GM23338 (cell line): ENCODE results near the gene EBI3. TPM values are rescaled to one million over a fixed set of nuclear protein-coding genes. Genes with fewer than 3 reads are reported as not detected.

Source experiments
- ATAC-seq: fragments of 200-7000 bp; cut with Tn5 transposase; 3 replicates; pipeline ENCODE4 v1.9.1; 2020
- DNase-seq: peaks from one replicate; pipeline ENCODE4 v3.0.0-alpha.2; 2015; ENCODE audit warnings: low spot score
- H2AFZ ChIP-seq: fragments of 200-600 bp; sonication (generic); 2 replicates; pipeline ENCODE4 v1.8.0; 2016; ENCODE audit warnings: antibody characterized with exemption, mild to moderate bottlenecking, moderate library complexity
- H3F3A ChIP-seq: fragments of 200-600 bp; sonication (generic); replicated peaks from 2 replicates; pipeline ENCODE4 v1.8.0; 2017; ENCODE audit warnings: antibody characterized with exemption, mixed run types, low read depth
- H3K27ac ChIP-seq: fragments of 200-600 bp; sonication (generic); 2 replicates; pipeline ENCODE4 v1.6.1; 2016; ENCODE audit warnings: low read depth
- H3K27me3 ChIP-seq: fragments of 200-600 bp; sonication (generic); 2 replicates; pipeline ENCODE4 v1.8.0; 2016; ENCODE audit warnings: mild to moderate bottlenecking, mixed run types, moderate library complexity; ENCODE audit not compliant: insufficient read depth
- H3K36me3 ChIP-seq: fragments of 200-600 bp; sonication (generic); 2 replicates; pipeline ENCODE4 v1.8.0; 2016; ENCODE audit warnings: mild to moderate bottlenecking; ENCODE audit not compliant: insufficient read depth
- H3K4me1 ChIP-seq: fragments of 200-600 bp; sonication (generic); 2 replicates; pipeline ENCODE4 v1.8.0; 2016; ENCODE audit warnings: mild to moderate bottlenecking, moderate library complexity; ENCODE audit not compliant: insufficient read depth
- H3K4me2 ChIP-seq: fragments of 200-600 bp; sonication (generic); 2 replicates; pipeline ENCODE4 v1.7.1; 2017; ENCODE audit warnings: mixed run types
- H3K4me3 ChIP-seq: fragments of 200-600 bp; sonication (generic); 2 replicates; pipeline ENCODE4 v1.6.1; 2016; ENCODE audit warnings: mixed run types
- H3K79me2 ChIP-seq: fragments of 200-600 bp; sonication (generic); replicated peaks from 2 replicates; pipeline ENCODE4 v1.8.0; 2017; ENCODE audit warnings: mild to moderate bottlenecking; ENCODE audit not compliant: insufficient read depth
- H3K9me2 ChIP-seq: fragments of 200-600 bp; sonication (generic); 2 replicates; pipeline ENCODE4 v1.8.0; 2017; ENCODE audit not compliant: insufficient read depth
- H4K20me1 ChIP-seq: fragments of 200-600 bp; sonication (generic); replicated peaks from 2 replicates; pipeline ENCODE4 v1.8.0; 2017; ENCODE audit warnings: mild to moderate bottlenecking; ENCODE audit not compliant: insufficient read depth
- H3K27ac Mint-ChIP-seq: 2 replicates; pipeline ENCODE4 v1.8.0; 2020; ENCODE audit warnings: inconsistent platforms, mild to moderate bottlenecking, moderate library complexity, mixed read lengths
- H3K27me3 Mint-ChIP-seq: 3 replicates; pipeline ENCODE4 v1.8.0; 2022; ENCODE audit warnings: low read depth, mild to moderate bottlenecking, moderate library complexity, mixed read lengths, inconsistent platforms; ENCODE audit not compliant: insufficient read depth, poor library complexity
- H3K36me3 Mint-ChIP-seq: 3 replicates; pipeline ENCODE4 v1.8.0; 2021; ENCODE audit warnings: low read depth, mild to moderate bottlenecking, inconsistent platforms, moderate library complexity, mixed read lengths
- H3K4me1 Mint-ChIP-seq: 3 replicates; pipeline ENCODE4 v1.8.0; 2020; ENCODE audit warnings: mild to moderate bottlenecking, inconsistent platforms, mixed read lengths
- H3K4me3 Mint-ChIP-seq: 3 replicates; pipeline ENCODE4 v1.8.0; 2021; ENCODE audit warnings: moderate library complexity, mild to moderate bottlenecking, inconsistent platforms, mixed read lengths
- H3K9me3 Mint-ChIP-seq: 3 replicates; pipeline ENCODE4 v1.8.0; 2020; ENCODE audit warnings: moderate library complexity, mild to moderate bottlenecking, inconsistent platforms, mixed read lengths
- EZH2 ChIP-seq: fragments of 200-600 bp; sonication (generic); IDR thresholded peaks from one replicate; pipeline ENCODE4 v1.8.0; 2017; ENCODE audit warnings: antibody characterized with exemption, mild to moderate bottlenecking, low read depth; ENCODE audit not compliant: unreplicated experiment
- EZH2phosphoT487 ChIP-seq: fragments of 200-600 bp; sonication (generic); IDR thresholded peaks from one replicate; pipeline ENCODE4 v1.8.1; 2018; ENCODE audit warnings: antibody characterized with exemption; ENCODE audit not compliant: unreplicated experiment
- JUNB ChIP-seq: IDR thresholded peaks from one replicate; pipeline ENCODE4 v1.6.1; 2016; ENCODE audit warnings: antibody characterized with exemption; ENCODE audit not compliant: unreplicated experiment
- NANOG ChIP-seq: IDR thresholded peaks from 2 replicates; pipeline ENCODE4 v1.6.1; 2016; ENCODE audit warnings: antibody characterized with exemption, borderline replicate concordance
- POLR2AphosphoS5 ChIP-seq: IDR thresholded peaks from 2 replicates; pipeline ENCODE4 v1.6.1; 2016; ENCODE audit warnings: antibody characterized with exemption, low read depth
- REST ChIP-seq: IDR thresholded peaks from one replicate; pipeline ENCODE4 v1.6.1; 2018; ENCODE audit warnings: antibody characterized with exemption; ENCODE audit not compliant: unreplicated experiment
- ZNF114 ChIP-seq: fragments of 250-450 bp; sonication (Bioruptor Pico); IDR thresholded peaks from 2 replicates; pipeline ENCODE4 v1.5.0; 2020; ENCODE audit warnings: mild to moderate bottlenecking, moderate library complexity
- ZNF331 ChIP-seq: fragments of 250-450 bp; sonication (Bioruptor Pico); IDR thresholded peaks from 2 replicates; pipeline ENCODE4 v1.5.0; 2020; ENCODE audit warnings: low read depth, mild to moderate bottlenecking, moderate library complexity
- ZNF462 ChIP-seq: fragments of 250-450 bp; sonication (Bioruptor Pico); IDR thresholded peaks from 2 replicates; pipeline ENCODE4 v1.5.0; 2020; ENCODE audit warnings: mild to moderate bottlenecking, moderate library complexity
- polyA plus RNA-seq: library from polyadenylated mRNA; unstranded; fragments of >200 nt; fragmentation: Nextera tagmentation; extraction: Ambion mirVana; gene quantifications from 2 replicates; pipeline ENCODE4 v1.2.1, GENCODE V29; 2016
- total RNA-seq: library from RNA; depleted of rRNA; stranded (reverse); fragments of >200 nt; shearing (Covaris generic); gene quantifications from 2 replicates; pipeline ENCODE4 v1.2.3, GENCODE V29; 2014
- TF ChIP-seq, protein P1 (sequence below), 2 experiments: fragments of 200-600 bp in 1 of 2; sonication (generic) in 1 of 2; conservative IDR thresholded peaks; 2 replicates each; pipeline versions ENCODE4 v1.5.1 to v1.6.1; 2016 to 2017; ENCODE audit warnings: antibody characterized with exemption in 2 of 2, low read depth in 2 of 2, mild to moderate bottlenecking in 2 of 2, moderate library complexity in 1 of 2

The EBI3 gene
- total and polyA plus RNA-seq, 2 experiments from 2014 or later: 0.52 to 1.4 TPM

DNA sequence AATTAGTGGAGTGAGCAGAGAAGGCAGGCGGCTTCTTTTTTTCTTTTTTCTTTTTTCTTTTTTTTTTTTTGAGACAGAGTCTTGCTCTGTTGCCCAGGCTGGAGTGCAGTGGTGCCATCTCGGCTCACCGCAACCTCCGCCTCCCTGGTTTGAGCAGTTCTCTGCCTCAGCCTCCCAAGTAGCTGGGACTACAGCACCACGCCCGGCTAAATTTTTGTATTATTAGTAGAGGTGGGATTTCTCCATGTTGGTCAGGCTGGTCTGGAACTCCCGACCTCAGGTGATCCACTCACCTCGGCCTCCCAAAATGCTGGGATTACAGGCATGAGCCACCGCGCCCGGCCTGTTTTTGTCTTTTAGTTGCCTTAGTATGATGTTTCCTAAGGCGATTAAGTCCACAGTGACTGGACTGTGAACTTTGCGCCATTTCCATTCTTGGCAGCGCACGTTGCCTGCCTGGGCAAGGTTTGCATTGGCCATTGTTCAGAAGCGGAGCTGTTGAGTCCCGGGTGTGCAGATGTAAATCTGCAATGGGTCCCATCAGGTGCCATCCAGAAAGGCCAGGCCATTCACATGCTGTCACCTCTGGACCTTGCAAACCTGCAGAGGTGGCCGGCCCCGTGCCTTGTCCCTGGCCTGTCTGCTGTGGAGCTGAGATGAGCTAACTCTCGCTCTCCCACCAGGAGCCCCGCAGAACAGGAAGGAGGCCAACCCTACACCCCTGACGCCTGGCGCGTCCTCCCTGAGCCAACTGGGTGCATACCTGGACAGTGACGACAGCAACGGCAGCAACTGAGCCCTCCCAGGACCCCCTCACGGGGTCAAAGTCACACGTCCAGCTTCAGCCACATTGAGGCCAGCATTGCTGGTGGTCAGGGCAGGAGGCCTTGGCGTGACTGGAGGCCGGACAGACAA, 38.8 kb downstream of the EBI3 start:
- no peaks in the 10 kb centered on the region for H3K9me2 ChIP-seq
- no peaks in the 10 kb centered on the region; the same call in 1 of the 2 replicates for H4K20me1 ChIP-seq
- no peak overlapping the region for H3K4me3 Mint-ChIP-seq
- no peaks in the 10 kb centered on the region for H3K79me2 ChIP-seq
- H3F3A ChIP-seq: no peaks in the 10 kb centered on the region; the same call in 1 of the 2 replicates
- H3K36me3 Mint-ChIP-seq: peaks cover 37% of the 10 kb centered on the region
- no peak overlapping the region for H3K4me3 ChIP-seq
- peaks cover 13% of the 10 kb centered on the region for H3K27me3 Mint-ChIP-seq
- no peak overlapping the region for H3K4me2 ChIP-seq
- ATAC-seq: no peak
- TF ChIP-seq POLR2AphosphoS5: no peak
- no peak for TF ChIP-seq EZH2phosphoT487
- TF ChIP-seq ZNF331: no peak
- no peak for TF ChIP-seq JUNB
- no peak for TF ChIP-seq EZH2
- no peak for TF ChIP-seq REST
- TF ChIP-seq, protein P1, sequence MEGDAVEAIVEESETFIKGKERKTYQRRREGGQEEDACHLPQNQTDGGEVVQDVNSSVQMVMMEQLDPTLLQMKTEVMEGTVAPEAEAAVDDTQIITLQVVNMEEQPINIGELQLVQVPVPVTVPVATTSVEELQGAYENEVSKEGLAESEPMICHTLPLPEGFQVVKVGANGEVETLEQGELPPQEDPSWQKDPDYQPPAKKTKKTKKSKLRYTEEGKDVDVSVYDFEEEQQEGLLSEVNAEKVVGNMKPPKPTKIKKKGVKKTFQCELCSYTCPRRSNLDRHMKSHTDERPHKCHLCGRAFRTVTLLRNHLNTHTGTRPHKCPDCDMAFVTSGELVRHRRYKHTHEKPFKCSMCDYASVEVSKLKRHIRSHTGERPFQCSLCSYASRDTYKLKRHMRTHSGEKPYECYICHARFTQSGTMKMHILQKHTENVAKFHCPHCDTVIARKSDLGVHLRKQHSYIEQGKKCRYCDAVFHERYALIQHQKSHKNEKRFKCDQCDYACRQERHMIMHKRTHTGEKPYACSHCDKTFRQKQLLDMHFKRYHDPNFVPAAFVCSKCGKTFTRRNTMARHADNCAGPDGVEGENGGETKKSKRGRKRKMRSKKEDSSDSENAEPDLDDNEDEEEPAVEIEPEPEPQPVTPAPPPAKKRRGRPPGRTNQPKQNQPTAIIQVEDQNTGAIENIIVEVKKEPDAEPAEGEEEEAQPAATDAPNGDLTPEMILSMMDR (conservative IDR thresholded peaks at IDR 0.05; ENCODE audit: low read depth in 2 of 2): no peak
- no peak for TF ChIP-seq ZNF462 (CRISPR knock-in tag)
- no peak for TF ChIP-seq ZNF114 (CRISPR knock-in tag)
- no peak for TF ChIP-seq NANOG
- no peaks in the 10 kb centered on the region for H3K4me1 ChIP-seq
- no peak overlapping the region for H3K27ac ChIP-seq
- DNase-seq: no peak
- H3K36me3 ChIP-seq: no peaks in the 10 kb centered on the region; the same call in 1 of the 2 replicates
- H3K9me3 Mint-ChIP-seq: no peaks in the 10 kb centered on the region
- H3K27ac Mint-ChIP-seq: no peak overlapping the region
- H3K27me3 ChIP-seq: no peaks in the 10 kb centered on the region
- H2AFZ ChIP-seq: no peak overlapping the region
- H3K4me1 Mint-ChIP-seq: 0 out of 3 replicates have a peak, but pooled peaks cover 3% of the 10 kb centered on the region
